ENCODE data around the gene TECPR1.

DNA sequence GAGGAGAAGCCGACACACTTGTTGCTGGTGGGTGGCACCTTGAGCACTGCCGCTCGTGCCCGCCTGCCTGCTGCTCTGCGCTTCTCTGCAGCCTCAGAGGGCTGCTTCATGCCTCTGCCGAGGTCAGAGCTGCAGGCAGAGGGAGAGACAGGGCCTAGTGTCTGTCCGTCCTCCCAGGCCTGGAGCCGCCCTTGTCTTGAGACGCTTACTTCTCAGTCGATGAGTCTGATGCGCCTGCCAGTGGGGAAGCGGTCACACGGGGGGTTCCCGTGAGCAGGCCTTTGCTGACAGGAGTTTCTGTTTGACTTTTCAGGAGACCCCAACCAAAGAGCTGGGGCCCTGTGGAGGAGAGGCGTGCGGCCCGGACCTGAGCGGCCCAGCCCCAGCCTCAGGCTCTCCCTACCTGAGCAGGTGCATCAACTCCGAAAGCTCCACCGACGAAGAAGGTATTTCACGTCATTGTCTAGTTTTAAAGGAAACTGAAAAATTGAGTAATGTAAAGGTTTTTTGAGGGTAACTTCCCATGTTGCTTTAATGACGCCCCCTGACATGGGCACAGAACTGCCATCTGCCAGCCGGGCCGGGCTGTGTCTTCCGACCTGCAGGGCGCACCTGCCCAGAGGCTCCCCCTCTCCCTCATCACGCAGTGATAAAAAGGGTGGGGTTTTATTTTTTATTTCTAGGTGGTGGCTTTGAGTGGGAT lies 48.6 kb downstream of the TECPR1 start:
- TF ChIP-seq ZNF670 (tag by site-specific recombination; IDR thresholded peaks at IDR 0.05; ENCODE audit: low read depth) (no peak), SALL2 (tag by site-specific recombination; IDR thresholded peaks at IDR 0.05; ENCODE audit: borderline replicate concordance) (no peak), ZSCAN30 (tag by site-specific recombination; IDR thresholded peaks at IDR 0.05) (no peak), REPIN1 (tag by site-specific recombination; IDR thresholded peaks at IDR 0.05; ENCODE audit: low read depth) (no peak), ZNF768 (tag by site-specific recombination; IDR thresholded peaks at IDR 0.05) (no peak), ZNF677 (tag by site-specific recombination; IDR thresholded peaks at IDR 0.05) (no peak), ZNF114 (tag by site-specific recombination; IDR thresholded peaks at IDR 0.05) (no peak), ZNF274 (IDR thresholded peaks at IDR 0.05; ENCODE audit: low read length) (no peak), ZNF274 (tag by site-specific recombination; IDR thresholded peaks at IDR 0.05; ENCODE audit: borderline replicate concordance) (no peak)
- TF ChIP-seq, protein P1, sequence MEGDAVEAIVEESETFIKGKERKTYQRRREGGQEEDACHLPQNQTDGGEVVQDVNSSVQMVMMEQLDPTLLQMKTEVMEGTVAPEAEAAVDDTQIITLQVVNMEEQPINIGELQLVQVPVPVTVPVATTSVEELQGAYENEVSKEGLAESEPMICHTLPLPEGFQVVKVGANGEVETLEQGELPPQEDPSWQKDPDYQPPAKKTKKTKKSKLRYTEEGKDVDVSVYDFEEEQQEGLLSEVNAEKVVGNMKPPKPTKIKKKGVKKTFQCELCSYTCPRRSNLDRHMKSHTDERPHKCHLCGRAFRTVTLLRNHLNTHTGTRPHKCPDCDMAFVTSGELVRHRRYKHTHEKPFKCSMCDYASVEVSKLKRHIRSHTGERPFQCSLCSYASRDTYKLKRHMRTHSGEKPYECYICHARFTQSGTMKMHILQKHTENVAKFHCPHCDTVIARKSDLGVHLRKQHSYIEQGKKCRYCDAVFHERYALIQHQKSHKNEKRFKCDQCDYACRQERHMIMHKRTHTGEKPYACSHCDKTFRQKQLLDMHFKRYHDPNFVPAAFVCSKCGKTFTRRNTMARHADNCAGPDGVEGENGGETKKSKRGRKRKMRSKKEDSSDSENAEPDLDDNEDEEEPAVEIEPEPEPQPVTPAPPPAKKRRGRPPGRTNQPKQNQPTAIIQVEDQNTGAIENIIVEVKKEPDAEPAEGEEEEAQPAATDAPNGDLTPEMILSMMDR (tag by site-specific recombination; IDR thresholded peaks at IDR 0.05), result no peak
- TF ChIP-seq, protein P2, sequence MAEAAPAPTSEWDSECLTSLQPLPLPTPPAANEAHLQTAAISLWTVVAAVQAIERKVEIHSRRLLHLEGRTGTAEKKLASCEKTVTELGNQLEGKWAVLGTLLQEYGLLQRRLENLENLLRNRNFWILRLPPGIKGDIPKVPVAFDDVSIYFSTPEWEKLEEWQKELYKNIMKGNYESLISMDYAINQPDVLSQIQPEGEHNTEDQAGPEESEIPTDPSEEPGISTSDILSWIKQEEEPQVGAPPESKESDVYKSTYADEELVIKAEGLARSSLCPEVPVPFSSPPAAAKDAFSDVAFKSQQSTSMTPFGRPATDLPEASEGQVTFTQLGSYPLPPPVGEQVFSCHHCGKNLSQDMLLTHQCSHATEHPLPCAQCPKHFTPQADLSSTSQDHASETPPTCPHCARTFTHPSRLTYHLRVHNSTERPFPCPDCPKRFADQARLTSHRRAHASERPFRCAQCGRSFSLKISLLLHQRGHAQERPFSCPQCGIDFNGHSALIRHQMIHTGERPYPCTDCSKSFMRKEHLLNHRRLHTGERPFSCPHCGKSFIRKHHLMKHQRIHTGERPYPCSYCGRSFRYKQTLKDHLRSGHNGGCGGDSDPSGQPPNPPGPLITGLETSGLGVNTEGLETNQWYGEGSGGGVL (tag by site-specific recombination; IDR thresholded peaks at IDR 0.05), result no peak
- TF ChIP-seq, protein P3, sequence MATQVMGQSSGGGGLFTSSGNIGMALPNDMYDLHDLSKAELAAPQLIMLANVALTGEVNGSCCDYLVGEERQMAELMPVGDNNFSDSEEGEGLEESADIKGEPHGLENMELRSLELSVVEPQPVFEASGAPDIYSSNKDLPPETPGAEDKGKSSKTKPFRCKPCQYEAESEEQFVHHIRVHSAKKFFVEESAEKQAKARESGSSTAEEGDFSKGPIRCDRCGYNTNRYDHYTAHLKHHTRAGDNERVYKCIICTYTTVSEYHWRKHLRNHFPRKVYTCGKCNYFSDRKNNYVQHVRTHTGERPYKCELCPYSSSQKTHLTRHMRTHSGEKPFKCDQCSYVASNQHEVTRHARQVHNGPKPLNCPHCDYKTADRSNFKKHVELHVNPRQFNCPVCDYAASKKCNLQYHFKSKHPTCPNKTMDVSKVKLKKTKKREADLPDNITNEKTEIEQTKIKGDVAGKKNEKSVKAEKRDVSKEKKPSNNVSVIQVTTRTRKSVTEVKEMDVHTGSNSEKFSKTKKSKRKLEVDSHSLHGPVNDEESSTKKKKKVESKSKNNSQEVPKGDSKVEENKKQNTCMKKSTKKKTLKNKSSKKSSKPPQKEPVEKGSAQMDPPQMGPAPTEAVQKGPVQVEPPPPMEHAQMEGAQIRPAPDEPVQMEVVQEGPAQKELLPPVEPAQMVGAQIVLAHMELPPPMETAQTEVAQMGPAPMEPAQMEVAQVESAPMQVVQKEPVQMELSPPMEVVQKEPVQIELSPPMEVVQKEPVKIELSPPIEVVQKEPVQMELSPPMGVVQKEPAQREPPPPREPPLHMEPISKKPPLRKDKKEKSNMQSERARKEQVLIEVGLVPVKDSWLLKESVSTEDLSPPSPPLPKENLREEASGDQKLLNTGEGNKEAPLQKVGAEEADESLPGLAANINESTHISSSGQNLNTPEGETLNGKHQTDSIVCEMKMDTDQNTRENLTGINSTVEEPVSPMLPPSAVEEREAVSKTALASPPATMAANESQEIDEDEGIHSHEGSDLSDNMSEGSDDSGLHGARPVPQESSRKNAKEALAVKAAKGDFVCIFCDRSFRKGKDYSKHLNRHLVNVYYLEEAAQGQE (tag by site-specific recombination; IDR thresholded peaks at IDR 0.05), result no peak
- TF ChIP-seq, protein P4, sequence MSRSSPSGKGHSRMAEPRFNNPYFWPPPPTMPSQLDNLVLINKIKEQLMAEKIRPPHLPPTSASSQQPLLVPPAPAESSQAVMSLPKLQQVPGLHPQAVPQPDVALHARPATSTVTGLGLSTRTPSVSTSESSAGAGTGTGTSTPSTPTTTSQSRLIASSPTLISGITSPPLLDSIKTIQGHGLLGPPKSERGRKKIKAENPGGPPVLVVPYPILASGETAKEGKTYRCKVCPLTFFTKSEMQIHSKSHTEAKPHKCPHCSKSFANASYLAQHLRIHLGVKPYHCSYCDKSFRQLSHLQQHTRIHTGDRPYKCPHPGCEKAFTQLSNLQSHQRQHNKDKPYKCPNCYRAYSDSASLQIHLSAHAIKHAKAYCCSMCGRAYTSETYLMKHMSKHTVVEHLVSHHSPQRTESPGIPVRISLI (tag by site-specific recombination; IDR thresholded peaks at IDR 0.05), result no peak

All from HEK293 (cell line).